Fibroblast of lung (primary cell): ENCODE measurements around the gene IFNGR1. TPM values are rescaled to one million over a fixed set of nuclear protein-coding genes. Genes with fewer than 3 reads are reported as not detected.

Experiments
- DNase-seq, 2 donors: peaks; one replicate each; pipeline versions ENCODE4 v3.0.0 to v3.0.0-alpha.2; 2010; ENCODE audit warnings: low read depth in 2 of 2
- H2AFZ ChIP-seq: 2 replicates; pipeline ENCODE4 v1.5.1; 2012; ENCODE audit warnings: low read length, control low read depth, inconsistent platforms
- H3K27ac ChIP-seq: 2 replicates; pipeline ENCODE4 v1.5.1; 2011; ENCODE audit warnings: low read length, control low read depth; ENCODE audit not compliant: insufficient read depth
- H3K27me3 ChIP-seq: 2 replicates; pipeline ENCODE4 v1.5.1; 2011; ENCODE audit warnings: mild to moderate bottlenecking, low read length; ENCODE audit not compliant: control insufficient read depth, insufficient read depth
- H3K36me3 ChIP-seq: 2 replicates; pipeline ENCODE4 v1.5.1; 2011; ENCODE audit warnings: low read length; ENCODE audit not compliant: control insufficient read depth, insufficient read depth
- H3K4me1 ChIP-seq: 2 replicates; pipeline ENCODE4 v1.5.1; 2011; ENCODE audit warnings: low read length; ENCODE audit not compliant: control insufficient read depth, insufficient read depth; ENCODE audit errors: extremely low read depth
- H3K4me2 ChIP-seq: 2 replicates; pipeline ENCODE4 v1.5.1; 2011; ENCODE audit warnings: low read length, control low read depth; ENCODE audit not compliant: insufficient read depth; ENCODE audit errors: extremely low read depth
- H3K4me3 ChIP-seq, 4 experiments: fragments of 200-600 bp in 1 of 4; sonication (generic) in 1 of 4; replicated peaks in 1 of 4; 2 replicates each; pipeline ENCODE4 v1.5.1; 2011 to 2016; ENCODE audit warnings: low read length in 4 of 4, low read depth in 3 of 4, mild to moderate bottlenecking in 3 of 4, control low read depth in 2 of 4, inconsistent platforms in 1 of 4, mixed read lengths in 1 of 4; ENCODE audit not compliant: insufficient read depth in 1 of 4; ENCODE audit errors: control extremely low read depth in 1 of 4
- H3K79me2 ChIP-seq: 2 replicates; pipeline ENCODE4 v1.5.1; 2012; ENCODE audit warnings: mild to moderate bottlenecking, low read length, inconsistent platforms; ENCODE audit not compliant: control insufficient read depth, insufficient read depth
- H3K9ac ChIP-seq: 2 replicates; pipeline ENCODE4 v1.5.1; 2011; ENCODE audit warnings: mild to moderate bottlenecking, low read length, control low read depth; ENCODE audit not compliant: insufficient read depth
- H3K9me3 ChIP-seq: 2 replicates; pipeline ENCODE4 v1.5.1; 2012; ENCODE audit warnings: low read depth, low read length; ENCODE audit not compliant: control insufficient read depth, insufficient read depth
- H4K20me1 ChIP-seq: 2 replicates; pipeline ENCODE4 v1.5.1; 2011; ENCODE audit warnings: low read length; ENCODE audit not compliant: control insufficient read depth, insufficient read depth; ENCODE audit errors: extremely low read depth
- EZH2 ChIP-seq: IDR thresholded peaks from 2 replicates; pipeline ENCODE4 v1.5.1; 2012; ENCODE audit warnings: low read length, control low read depth, mild to moderate bottlenecking; ENCODE audit errors: missing control alignments
- polyA plus RNA-seq, 2 donors: library from polyadenylated mRNA; depleted of rRNA in 1 of 2; stranded (reverse) in 1 of 2; unstranded in 1 of 2; fragments of >200 nt; gene quantifications; 2 replicates each; pipeline ENCODE4 v1.2.1, GENCODE V29; 2011 to 2012; ENCODE audit warnings: missing spikeins in 1 of 2
- total RNA-seq: library from RNA; depleted of rRNA; stranded (reverse); fragments of >200 nt; gene quantifications from 2 replicates; pipeline ENCODE4 v1.2.1, GENCODE V29; 2014
- TF ChIP-seq, protein P1 (sequence below), 2 donors: IDR thresholded peaks in 1 of 2; conservative IDR thresholded peaks in 1 of 2; 1 replicate in 1 of 2; 2 replicates in 1 of 2; pipeline ENCODE4 v1.5.1; 2011 to 2012; ENCODE audit warnings: low read length in 2 of 2, control low read depth in 1 of 2, inconsistent platforms in 1 of 2, low read depth in 1 of 2, mild to moderate bottlenecking in 1 of 2

IFNGR1 gene
- total and polyA plus RNA-seq, 2 donors (not counting 1 experiment from before 2014, with no cell fraction given), result 55.9 to 123 TPM

GRCh38 chr6:137248702-137249101, 29.5 kb upstream of the IFNGR1 start:
- Histone ChIP-seq H3K36me3 (no peaks in the 10 kb centered on the region), H3K79me2 (no peaks in the 10 kb centered on the region), H3K4me2 (no peak overlapping the region), H3K9me3 (no peaks in the 10 kb centered on the region), H3K4me1 (no peaks in the 10 kb centered on the region), H3K4me3 (no peak overlapping the region), H2AFZ (no peak overlapping the region), H3K27me3 (no peaks in the 10 kb centered on the region), H3K27ac (no peak overlapping the region), H4K20me1 (no peaks in the 10 kb centered on the region), H3K9ac (no peak overlapping the region)
- TF ChIP-seq, protein P1, sequence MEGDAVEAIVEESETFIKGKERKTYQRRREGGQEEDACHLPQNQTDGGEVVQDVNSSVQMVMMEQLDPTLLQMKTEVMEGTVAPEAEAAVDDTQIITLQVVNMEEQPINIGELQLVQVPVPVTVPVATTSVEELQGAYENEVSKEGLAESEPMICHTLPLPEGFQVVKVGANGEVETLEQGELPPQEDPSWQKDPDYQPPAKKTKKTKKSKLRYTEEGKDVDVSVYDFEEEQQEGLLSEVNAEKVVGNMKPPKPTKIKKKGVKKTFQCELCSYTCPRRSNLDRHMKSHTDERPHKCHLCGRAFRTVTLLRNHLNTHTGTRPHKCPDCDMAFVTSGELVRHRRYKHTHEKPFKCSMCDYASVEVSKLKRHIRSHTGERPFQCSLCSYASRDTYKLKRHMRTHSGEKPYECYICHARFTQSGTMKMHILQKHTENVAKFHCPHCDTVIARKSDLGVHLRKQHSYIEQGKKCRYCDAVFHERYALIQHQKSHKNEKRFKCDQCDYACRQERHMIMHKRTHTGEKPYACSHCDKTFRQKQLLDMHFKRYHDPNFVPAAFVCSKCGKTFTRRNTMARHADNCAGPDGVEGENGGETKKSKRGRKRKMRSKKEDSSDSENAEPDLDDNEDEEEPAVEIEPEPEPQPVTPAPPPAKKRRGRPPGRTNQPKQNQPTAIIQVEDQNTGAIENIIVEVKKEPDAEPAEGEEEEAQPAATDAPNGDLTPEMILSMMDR (conservative IDR thresholded peaks at IDR 0.05 in 1 of 2, IDR thresholded peaks at IDR 0.05 in 1 of 2; ENCODE audit: low read depth in 1 of 2, low read length in 2 of 2), result no peak
- no peak for TF ChIP-seq EZH2
- DNase-seq, result no peak

- no peak for TF ChIP-seq EZH2
- TF ChIP-seq, protein P1 (conservative IDR thresholded peaks at IDR 0.05 in 1 of 2, IDR thresholded peaks at IDR 0.05 in 1 of 2; ENCODE audit: low read depth in 1 of 2, low read length in 2 of 2), result no peak
- H3K36me3 ChIP-seq, result no peaks in the 10 kb centered on the region
- H4K20me1 ChIP-seq, result no peaks in the 10 kb centered on the region
- no peak overlapping the region for H3K27ac ChIP-seq
- no peak overlapping the region for H2AFZ ChIP-seq
- H3K4me2 ChIP-seq, result no peak overlapping the region
- H3K9me3 ChIP-seq, result no peaks in the 10 kb centered on the region
- H3K4me1 ChIP-seq, result no peaks in the 10 kb centered on the region
- no peak overlapping the region for H3K4me3 ChIP-seq
- no peak for DNase-seq
- H3K9ac ChIP-seq, result no peak overlapping the region
- no peaks in the 10 kb centered on the region for H3K27me3 ChIP-seq
- no peaks in the 10 kb centered on the region for H3K79me2 ChIP-seq
Measured at GRCh38 chr6:137247724-137248123, 28.5 kb upstream of the IFNGR1 start.

DNA sequence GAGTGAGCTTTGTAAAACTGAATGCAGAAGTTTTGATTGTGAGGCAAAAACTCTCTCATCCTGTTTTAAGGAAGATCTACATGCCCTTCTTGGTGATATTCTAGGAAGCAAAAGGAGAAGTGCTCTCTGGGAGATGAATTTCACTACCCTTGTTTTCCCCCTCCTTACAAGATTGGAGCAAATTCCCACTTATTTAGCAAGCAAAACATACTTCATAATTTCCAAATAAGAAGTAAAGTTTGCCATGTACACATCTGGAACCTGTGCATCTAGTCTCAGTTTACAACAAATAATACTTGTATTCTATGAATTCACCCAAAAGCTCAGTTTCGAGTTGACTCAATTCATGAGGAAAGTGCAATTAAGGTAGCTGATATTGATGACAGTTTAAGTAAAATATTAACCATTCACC, 27.6 kb upstream of the IFNGR1 start:
- Histone ChIP-seq H4K20me1 (no peaks in the 10 kb centered on the region), H3K79me2 (no peaks in the 10 kb centered on the region), H3K4me2 (no peak overlapping the region), H3K27ac (no peak overlapping the region), H3K9ac (no peak overlapping the region), H3K36me3 (no peaks in the 10 kb centered on the region), H3K4me1 (no peaks in the 10 kb centered on the region), H2AFZ (no peak overlapping the region), H3K4me3 (no peak overlapping the region), H3K27me3 (no peaks in the 10 kb centered on the region), H3K9me3 (no peaks in the 10 kb centered on the region)
- no peak for TF ChIP-seq EZH2
- TF ChIP-seq, protein P1 (conservative IDR thresholded peaks at IDR 0.05 in 1 of 2, IDR thresholded peaks at IDR 0.05 in 1 of 2; ENCODE audit: low read depth in 1 of 2, low read length in 2 of 2), result no peak
- DNase-seq, result no peak
